HG03175 (cell line): ENCODE data around the gene THSD4.

Source experiments
- ATAC-seq: cut with Tn5 transposase; IDR thresholded peaks from one replicate; pipeline ENCODE4 v1.9.1; 2021; ENCODE audit warnings: mild to moderate bottlenecking, moderate library complexity; ENCODE audit not compliant: unreplicated experiment

The THSD4 gene

DNA sequence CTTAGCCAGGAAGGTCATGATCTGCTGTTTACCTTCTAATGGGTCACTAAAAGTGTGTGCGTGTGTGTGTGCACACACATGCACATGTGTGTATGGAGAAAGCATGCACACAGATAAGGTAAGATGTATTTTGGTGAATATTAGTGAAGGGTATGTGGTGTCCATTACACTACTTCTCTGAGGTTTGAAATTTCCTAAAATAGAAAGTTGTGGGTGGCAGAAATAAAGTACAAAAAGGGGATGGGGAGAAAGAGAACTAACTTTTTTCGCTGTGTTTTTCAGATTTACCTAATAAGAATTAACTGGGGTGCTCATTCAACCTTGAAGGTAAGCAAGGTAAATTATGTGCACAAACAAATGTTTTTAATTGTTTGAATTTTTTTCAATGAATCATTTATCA lies 670.7 kb downstream of the THSD4 start:
- ATAC-seq = no peak

DNA sequence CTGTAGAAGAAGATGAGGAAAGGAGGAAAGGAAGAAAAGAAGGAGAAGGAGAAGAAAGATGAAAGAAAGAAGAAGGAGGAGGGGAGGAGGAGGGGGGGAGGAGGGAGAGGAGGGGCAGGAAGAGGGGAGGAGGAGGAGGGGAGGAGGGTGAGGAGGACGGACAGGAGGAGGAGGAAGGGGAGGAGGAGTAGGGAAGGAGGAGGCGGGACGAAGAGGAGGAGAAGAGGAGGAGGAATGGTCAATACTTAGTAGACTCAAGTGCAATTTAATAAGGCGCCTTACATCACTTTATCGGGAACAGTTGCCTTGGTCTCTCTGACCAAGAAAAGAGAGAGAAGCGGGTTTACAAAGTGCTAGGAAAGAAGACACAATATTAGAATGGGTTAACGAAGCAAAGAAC lies 671.4 kb downstream of the THSD4 start:
- no peak for ATAC-seq

DNA sequence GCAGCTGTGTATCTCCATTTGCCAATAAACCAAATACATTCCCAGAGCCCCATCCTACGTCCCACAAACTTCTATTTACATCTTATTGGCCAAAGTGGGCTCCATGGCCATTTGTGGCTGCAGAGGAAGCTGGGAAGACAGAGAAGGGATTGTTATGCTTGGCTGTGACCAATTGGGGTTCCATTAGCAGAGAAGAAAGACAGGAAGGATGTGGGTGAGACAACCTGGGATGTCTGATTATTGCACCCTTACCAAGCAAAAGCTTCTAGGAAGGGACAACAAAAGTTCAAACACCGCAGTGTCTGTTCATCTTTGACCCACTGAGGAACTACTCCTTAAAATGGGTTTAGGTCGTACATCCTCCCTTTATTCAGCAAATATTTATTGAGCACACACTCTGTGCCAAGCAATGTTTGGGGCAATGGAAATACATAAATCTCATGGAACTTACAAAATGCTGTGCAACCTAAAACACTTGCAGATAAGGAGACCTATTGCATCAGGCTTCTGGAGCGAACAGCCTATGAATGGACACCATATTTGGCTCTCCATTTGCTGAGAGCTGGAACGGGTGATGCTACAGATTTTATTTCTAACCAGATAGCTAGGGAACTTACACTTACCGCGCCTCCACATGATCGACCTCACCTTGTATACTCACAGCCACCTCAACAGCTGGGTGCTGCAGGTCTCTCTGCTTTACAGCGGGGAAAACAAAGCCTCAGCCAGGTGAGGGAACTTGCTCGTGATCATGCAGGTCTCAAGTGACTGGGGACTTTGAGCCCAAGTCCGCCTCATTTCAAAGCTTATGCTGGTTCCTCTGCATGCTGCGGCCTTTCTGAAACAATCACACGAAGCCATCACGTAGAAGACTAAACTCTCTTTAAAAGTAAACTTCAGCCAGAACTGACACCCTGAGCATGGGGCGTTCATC lies 673.6 kb downstream of the THSD4 start:
- ATAC-seq = no peak

DNA sequence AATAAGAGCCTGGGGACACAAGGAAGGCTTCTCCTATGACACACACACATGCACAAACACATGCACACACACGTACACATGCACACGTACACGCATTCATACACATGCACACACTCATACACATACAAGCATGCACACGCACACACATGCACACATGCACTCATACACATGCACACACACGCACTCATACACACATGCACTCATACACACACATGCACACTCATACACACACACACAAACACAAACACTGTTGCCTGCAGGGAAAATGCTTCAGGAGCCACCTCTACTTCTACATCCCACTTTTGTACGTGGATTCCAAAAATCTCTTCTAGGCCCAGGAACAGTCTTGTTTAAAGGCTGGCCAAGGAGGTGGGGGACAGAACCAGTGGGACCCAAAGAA lies 674.3 kb downstream of the THSD4 start:
- ATAC-seq = no peak

DNA sequence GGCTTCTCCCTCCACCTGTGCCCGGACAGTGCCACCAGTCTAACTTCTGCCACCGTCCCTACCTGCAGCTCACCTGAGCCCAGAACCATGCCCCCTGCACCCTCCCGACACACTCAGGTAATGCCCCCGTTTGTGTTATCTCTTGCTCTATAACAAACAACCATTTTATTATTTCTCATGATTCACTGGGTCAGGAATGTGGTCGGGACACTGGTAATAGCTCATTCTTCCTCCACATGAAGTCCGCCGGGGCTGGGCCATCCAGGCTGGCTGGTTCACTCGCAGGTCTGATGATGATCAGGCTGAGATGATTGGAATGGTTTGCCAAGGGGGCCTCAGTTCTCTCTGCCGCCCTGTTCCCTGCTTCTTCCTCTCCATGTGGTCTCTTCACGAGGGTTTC lies 674.8 kb downstream of the THSD4 start:
- no peak for ATAC-seq

DNA sequence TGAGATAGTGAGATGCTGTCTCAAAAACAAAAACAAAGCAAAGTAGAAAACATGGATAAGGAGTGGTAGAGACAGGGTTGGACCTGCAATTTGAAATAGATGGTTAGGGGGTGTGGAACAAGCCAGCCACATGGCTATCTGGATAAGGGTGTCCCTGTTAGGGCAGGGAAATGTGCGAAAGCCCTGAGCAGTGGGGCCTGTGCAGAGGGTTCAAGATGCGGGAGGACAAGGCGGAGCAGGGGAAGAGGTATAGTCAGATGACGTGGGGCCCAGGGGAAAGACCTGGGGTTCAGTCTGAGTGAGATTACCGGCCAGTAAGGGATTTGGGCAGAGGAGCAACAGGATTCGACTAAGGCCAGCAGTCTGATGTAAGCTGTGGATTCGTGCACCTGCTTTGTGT lies 676.7 kb downstream of the THSD4 start:
- no peak for ATAC-seq

DNA sequence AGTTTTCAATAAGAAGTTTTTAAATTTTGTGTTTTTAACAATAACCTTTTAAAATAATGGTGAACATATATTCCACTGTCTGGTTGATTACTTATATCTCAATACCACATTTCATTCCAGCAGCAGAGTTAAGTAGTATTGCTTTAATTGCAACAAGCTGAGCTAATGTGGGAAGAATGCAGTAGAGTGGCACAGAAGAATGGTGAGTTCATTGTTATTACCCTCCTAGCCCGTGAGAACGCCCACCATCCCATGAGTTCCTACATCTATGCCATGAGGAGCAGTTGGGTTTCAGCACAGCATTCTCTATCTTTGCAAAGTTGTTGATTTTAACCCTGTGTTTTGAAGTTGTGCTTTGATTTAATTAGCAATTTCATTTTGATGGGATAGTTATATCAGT lies 677.2 kb downstream of the THSD4 start:
- no peak for ATAC-seq

DNA sequence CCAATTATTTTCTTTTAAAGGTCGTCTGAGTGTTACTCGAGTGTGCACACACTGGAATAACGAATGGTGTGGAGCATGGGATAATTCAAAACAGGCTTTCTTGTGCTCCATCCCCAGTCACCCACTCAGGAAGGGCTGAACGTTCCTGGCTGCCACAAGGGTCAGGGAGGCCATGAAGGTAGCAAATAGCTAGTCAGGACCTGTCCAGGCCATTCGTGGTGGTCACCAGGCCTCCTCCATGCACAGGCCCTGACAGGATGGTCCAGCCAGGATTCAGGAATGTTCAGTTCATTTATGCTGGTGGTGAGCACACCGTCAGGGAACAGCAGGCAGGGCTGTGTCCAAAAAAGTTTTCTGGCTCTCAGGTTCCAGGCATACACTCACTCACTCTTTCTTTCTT lies 683.4 kb downstream of the THSD4 start:
- no peak for ATAC-seq

DNA sequence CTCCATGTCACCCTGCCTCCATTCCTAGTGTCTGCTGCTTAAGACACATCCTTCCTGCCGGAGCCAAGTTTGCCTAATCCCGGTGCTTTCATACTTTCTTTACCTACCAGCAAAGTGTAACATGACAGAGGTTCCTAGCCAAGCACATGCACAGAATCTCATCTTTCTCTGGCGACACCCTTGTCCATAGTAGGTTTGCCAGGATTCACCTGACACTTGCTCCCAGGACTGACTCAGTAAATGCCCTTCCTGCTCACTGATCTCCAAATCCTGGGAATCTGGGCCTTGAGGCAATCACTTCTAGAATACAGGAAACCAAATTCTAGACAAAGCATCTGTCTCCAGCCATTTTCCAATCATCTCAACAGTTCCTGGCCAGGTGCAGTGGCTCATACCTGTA lies 684.9 kb downstream of the THSD4 start:
- no peak for ATAC-seq

DNA sequence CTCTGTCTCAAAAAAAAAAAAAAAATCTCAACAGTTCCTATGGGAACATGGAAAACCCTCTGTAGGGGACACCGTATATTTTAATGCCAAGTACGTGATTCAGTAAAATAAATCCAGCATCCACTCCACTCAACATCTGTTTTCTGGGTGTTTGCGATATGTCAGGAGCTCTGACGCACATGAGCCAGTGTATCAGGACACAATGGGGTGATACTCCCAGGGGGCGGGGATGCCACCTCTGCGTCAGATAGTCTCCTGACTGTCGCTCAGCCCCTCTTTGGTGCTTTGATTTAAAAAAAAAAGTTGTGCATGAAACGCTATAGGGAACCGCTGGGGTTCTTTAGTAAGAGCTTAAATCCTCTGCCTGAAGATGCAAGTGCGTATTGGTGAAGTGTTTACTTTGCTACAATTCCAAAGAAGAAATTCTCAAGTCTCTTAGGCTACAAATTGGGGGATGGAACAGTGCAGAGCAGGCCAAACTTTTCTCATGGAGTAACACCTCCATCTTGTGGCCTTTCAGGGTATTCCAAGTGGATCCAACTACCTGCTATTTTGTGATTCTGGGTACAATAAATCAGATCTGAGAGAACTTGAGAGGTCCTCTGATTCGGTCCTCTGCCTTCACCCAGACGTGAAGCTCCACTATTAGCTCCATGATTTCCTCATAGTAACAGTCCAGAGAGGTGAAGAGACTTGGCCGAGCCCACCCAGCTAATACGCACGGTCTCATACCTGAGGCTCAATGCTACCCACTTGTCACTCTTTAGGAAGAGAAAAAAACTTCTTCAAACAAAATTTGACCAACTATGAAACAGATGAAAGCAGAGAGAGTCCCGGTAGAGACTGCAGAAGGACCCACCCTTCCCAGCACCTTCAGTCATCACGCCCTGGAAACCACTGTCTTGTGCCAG lies 685.8 kb downstream of the THSD4 start:
- no peak for ATAC-seq

DNA sequence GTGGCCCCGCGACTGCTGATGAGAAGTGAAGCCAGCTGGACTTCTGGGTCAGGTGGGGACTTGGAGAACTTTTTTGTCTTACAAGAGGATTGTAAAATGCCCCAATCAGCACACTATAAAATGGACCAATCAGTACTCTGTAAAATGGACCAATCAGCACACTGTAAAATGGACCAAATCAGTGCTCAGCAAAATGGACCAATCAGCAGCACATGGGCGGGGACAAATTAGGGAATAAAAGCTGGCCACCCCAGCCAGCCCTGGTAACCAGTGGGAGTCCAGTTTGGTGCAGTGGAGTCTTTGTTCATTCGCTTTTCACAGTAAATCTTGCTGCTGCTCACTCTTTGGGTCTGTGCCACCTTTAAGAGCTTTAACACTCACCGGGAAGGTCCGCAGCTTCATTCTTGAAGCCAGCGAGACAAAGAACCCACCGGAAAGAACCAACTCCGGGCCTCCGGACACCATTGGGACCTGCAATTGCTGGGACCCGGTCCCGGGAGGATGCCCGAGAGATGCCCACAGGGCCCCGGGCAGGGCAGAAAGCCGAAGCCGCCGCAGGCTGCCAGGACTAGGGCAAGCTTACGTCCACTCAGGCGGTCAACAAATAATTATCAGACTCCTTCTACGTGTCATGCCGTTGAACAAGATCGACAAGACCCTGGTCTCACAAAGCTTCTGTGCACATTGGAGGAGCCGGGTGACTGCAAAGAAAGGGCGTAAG lies 686.8 kb downstream of the THSD4 start:
- ATAC-seq = no peak

DNA sequence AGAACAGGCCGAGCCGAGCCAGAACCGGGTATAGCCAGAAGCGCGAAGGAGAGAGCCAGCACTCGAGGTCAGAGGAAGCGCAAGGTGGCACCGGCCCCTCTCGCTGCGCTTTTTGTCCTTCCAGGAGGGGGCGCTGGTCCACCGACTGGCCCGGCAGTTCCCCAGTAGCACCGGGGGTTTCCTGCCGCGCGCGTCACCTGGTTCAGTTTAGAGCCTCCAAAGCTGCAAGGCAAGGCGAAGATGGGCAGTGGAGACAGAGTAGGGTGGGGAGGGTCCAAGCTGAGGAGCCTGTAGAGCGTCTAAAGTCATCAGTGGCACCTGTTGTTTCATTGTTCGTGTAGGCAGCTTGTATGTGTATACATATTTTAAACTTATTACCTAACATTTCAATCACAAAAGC lies 687.5 kb downstream of the THSD4 start:
- ATAC-seq = no peak

DNA sequence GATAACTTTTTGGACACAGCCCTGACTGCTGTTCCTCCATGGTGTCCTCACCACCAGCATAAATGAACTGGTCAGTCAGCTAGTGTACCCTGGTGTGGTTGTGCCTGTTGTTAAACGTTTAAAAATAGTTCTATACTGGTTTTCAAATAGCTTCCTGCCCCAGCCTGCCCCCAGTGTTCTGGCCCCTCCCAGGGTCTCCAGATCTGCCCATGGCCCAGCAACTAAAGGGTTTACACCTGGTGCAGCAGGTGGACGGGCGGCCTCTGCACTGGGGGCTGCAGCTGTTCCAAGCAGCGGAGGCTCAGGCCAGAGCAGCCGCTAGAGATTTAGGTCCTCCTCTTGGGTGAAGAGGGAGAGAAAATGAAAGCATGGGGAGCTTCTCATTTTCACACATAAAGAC lies 689.0 kb downstream of the THSD4 start:
- no peak for ATAC-seq

DNA sequence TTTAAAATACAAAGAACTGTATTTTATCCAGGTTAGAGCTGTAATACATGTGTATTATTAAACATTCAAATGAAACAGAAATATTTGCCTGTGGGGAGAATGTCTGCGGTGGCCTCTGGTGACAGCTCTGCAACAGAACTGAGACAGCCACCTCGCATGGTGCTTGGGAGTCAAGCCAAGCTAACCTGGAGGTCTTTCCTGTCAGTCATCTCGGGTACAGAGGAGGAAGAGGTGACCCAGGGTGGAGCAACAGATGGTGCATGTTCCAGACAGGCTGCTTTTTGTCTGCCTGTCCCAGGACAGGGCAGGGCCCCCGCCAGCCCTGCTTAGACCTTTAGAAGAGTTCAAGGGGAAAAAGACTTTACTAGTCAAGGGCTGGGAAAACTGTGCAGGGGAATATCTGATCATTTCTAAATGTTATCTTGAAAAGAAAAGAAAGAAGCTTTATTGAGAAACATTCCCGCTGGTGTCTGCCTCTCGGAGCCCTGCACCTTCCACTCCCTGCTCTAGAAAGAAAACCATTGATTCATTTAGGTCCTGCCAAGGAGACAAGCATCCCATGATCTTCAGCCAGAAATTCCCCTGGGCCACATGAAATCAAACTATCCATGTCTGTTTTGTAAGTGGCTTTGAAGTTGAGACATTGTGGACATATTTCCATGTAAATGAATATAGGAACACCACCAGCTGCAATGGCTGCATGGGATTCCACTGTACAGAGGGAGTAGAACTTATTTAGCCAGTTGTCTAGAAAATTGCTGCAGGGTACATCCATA lies 689.6 kb downstream of the THSD4 start:
- peak; percentile 45 for ATAC-seq

DNA sequence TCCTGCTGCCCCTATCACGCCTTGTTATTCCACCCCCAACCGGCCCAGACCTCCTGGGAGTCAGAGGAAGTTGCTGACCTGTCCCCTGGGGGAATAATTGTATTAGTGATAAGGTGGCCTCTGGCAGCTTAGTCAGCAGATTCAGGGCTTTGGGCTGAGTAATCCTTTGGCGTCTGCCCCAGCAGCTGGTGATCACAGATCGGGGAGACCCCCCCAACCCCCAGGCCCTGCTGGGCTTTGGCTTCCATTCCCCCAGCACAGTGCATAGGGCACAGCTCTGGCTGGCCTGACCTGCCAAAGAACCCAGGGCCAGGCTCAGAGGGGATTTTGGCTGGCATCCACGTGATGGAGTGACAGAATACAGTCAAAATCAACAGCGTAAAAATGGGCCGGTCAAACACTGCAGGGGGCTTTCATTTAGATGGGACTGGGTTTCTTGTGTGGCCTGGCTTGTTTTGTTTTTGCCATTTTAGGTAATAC lies 691.2 kb downstream of the THSD4 start:
- ATAC-seq = no peak

DNA sequence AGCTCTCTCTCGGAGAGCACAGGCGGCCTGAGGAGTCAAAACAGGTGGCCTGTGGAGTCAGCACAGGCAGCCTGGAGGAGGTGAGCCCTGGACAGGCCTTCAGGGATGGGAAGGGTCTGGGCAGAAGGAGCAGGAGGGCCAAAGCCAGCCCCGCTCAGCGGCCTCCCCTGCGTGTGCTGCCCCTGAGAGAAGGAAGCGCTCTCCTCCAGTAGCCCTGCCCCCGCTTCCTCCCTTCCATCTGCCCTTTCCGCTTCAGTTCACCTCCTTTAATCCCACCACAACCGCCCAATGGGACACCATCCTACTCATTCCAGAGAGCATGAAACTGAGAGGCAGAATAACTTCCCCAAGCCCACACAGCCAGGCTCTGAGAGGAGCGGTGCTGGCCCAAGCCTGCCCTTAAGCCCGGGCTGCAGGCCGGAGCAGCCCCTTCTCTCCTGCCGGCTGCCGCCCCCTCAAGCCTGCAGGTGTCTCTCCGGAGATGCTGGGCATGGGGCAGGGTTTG lies 691.9 kb downstream of the THSD4 start:
- no peak for ATAC-seq

DNA sequence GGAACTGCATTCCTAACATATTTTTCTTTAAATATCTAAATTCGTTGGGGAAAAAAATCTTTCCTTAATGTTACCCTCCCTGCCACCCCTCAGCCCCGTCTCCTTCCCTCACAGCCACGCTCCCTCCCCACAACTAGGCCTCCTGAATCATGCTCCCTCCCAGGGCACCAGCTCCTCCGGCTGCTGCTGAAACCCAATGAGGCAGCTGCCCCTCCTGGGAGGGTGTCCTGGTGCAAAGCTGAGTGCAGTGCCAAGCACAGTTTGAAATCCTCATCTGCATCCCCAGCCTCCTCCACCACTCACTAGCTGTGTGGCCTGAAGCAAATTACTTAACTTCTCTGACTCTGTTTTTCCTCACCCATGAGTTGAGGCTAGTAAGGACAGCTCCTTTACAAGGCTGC lies 692.4 kb downstream of the THSD4 start:
- no peak for ATAC-seq

DNA sequence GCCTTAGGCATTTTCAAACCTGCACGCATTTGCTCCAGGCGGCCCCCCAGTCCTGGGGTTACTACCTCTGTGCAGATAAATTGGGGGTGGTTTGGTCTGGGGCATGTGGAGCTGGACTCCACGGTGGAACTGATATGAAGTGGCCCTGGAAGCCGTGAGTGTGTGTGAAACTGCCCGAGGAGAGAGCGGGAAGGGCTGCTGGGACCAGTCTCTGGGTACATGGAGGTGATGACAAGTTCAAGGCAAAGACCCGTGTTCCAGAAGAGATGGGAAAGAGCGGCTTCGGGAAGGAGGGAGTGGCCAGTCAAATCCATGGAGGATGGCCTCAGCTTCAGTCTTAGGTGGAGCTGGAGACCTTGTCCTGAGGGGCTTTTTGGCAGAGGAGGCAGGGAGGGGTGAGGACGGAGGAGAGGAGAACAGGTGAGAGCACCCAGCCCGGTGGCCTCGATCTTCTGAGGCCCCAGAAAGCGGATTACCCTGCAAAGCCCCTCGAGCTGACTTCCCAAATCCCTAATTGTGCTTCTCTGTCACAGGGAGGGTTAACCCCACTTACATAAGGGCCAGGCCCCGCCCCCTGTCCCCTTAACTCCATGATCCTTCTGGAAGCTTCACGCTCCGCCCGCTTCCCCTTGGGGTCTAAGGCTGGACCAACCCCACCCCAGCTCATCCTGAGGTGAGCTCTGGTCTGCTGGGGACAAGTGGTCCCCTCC lies 693.2 kb downstream of the THSD4 start:
- no peak for ATAC-seq

DNA sequence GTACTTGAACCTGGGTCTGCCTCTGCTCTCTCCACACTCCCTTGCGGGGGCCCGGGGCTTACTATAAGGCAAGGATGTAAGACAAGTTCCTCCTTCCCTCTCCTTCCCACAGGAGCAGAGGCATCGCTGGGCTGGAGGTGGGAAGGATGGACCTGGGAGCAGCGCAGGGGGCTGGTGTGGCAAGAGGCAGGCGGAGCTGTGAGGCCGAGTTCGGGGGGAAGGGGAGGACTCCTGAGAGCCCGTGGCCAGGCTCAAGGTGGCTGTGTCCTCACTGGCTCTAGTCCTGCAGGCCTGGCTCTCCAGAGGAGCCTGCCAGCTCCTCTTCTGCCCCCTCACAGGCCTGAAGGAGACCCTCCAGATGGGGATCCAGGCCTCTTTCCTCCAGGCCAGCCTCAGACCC lies 694.1 kb downstream of the THSD4 start:
- ATAC-seq = no peak
